HEK293T (cell line): ENCODE results near the gene HSD3B7.
A peak's percentile ranks its signal among the peaks of the same experiment; 100 is the strongest.

Source experiments
- CTCF ChIA-PET: fragments of 350-600 bp; formaldehyde crosslinking; extraction: SDS; loops from one replicate; lab custom pipeline; 2021; ENCODE audit warnings: antibody characterized with exemption, inconsistent platforms; lab: Yijun Ruan, JAX
- POLR2A ChIA-PET: fragments of 350-600 bp; formaldehyde crosslinking; extraction: SDS; loops from one replicate; lab custom pipeline; 2020; ENCODE audit warnings: antibody characterized with exemption, inconsistent platforms; lab: Yijun Ruan, JAX
- DNase-seq: peaks from one replicate; pipeline ENCODE4 v3.0.0; 2012; ENCODE audit warnings: mixed read lengths; ENCODE audit errors: extremely low spot score
- ARNT ChIP-seq: fragments of 450-650 bp; IDR thresholded peaks from 2 replicates; pipeline ENCODE4 v1.6.1; 2017; ENCODE audit warnings: mild to moderate bottlenecking
- BHLHE40 ChIP-seq: fragments of 450-650 bp; IDR thresholded peaks from 2 replicates; pipeline ENCODE4 v1.6.1; 2016; ENCODE audit warnings: mild to moderate bottlenecking, moderate library complexity, borderline replicate concordance
- CTBP1 ChIP-seq: fragments of 450-650 bp; IDR thresholded peaks from 2 replicates; pipeline ENCODE4 v1.6.1; 2016; ENCODE audit warnings: borderline replicate concordance
- ELF4 ChIP-seq: fragments of 450-650 bp; IDR thresholded peaks from 2 replicates; pipeline ENCODE4 v1.6.1; 2017; ENCODE audit warnings: antibody characterized with exemption
- FOXA1 ChIP-seq: fragments of 450-650 bp; IDR thresholded peaks from 2 replicates; pipeline ENCODE4 v1.6.1; 2016; ENCODE audit warnings: mild to moderate bottlenecking
- FOXK2 ChIP-seq: fragments of 450-650 bp; IDR thresholded peaks from 2 replicates; pipeline ENCODE4 v1.6.1; 2016; ENCODE audit warnings: mild to moderate bottlenecking
- FOXM1 ChIP-seq: fragments of 450-650 bp; IDR thresholded peaks from 2 replicates; pipeline ENCODE4 v1.6.1; 2017; ENCODE audit warnings: mild to moderate bottlenecking, borderline replicate concordance
- HDGF ChIP-seq: fragments of 450-650 bp; IDR thresholded peaks from 2 replicates; pipeline ENCODE4 v1.6.1; 2017; ENCODE audit warnings: antibody characterized with exemption, borderline replicate concordance
- L3MBTL2 ChIP-seq: fragments of 450-650 bp; conservative IDR thresholded peaks from 2 replicates; pipeline ENCODE4 v1.6.1; 2016; ENCODE audit warnings: mild to moderate bottlenecking
- LEF1 ChIP-seq: fragments of 450-650 bp; IDR thresholded peaks from 2 replicates; pipeline ENCODE4 v1.6.1; 2017; ENCODE audit warnings: mild to moderate bottlenecking, borderline replicate concordance
- NFRKB ChIP-seq: fragments of 450-650 bp; IDR thresholded peaks from 2 replicates; pipeline ENCODE4 v1.6.1; 2016; ENCODE audit warnings: mild to moderate bottlenecking, moderate library complexity
- SP1 ChIP-seq: fragments of 450-650 bp; IDR thresholded peaks from 2 replicates; pipeline ENCODE4 v1.6.1; 2017
- SUZ12 ChIP-seq: fragments of 450-650 bp; IDR thresholded peaks from 2 replicates; pipeline ENCODE4 v1.6.1; 2016; ENCODE audit warnings: mild to moderate bottlenecking
- TARDBP ChIP-seq: fragments of 450-650 bp; IDR thresholded peaks from 2 replicates; pipeline ENCODE4 v1.6.1; 2016
- ZNF384 ChIP-seq: fragments of 450-650 bp; IDR thresholded peaks from 2 replicates; pipeline ENCODE4 v1.6.1; 2016
- TF ChIP-seq, protein P1 (sequence below): fragments of 450-650 bp; IDR thresholded peaks from 2 replicates; pipeline ENCODE4 v1.6.1; 2016

HSD3B7 gene

DNA sequence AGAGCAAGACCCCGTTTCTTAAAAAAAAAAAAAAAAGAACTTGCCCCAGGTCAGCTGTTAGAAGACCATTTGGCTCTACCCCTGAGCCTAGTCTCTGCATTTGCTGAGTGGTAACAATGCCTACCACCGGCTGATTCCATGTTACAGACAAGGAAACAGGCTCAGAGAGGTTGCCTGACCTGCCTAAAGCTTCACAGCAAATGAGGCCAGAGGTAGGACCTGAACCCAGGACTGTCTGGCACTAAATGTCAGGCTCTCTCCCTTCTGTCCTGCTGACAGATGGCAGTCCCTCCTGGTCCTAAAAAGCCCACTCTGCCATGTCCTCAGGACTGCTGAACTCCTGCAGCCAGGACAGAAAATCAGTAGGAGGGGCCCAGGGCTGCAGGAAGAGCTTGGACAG is 19.7 kb downstream of the HSD3B7 start:
- TF ChIP-seq, protein P1, sequence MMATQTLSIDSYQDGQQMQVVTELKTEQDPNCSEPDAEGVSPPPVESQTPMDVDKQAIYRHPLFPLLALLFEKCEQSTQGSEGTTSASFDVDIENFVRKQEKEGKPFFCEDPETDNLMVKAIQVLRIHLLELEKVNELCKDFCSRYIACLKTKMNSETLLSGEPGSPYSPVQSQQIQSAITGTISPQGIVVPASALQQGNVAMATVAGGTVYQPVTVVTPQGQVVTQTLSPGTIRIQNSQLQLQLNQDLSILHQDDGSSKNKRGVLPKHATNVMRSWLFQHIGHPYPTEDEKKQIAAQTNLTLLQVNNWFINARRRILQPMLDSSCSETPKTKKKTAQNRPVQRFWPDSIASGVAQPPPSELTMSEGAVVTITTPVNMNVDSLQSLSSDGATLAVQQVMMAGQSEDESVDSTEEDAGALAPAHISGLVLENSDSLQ: no peak
- no peak for TF ChIP-seq L3MBTL2
- no peak for TF ChIP-seq FOXA1
- no peak for TF ChIP-seq CTBP1
- TF ChIP-seq TARDBP: no peak
- no peak for TF ChIP-seq NFRKB
- ChIA-PET CTCF (interaction anchor here (1.5 kb wide), 1 partner anchor 20 kb away, joined by 4 read pairs; the partner anchor contains the start of gene HSD3B7), POLR2A (interaction anchor here (0.8 kb wide), 1 partner anchor 176 kb away, joined by 3 read pairs; no protein-coding TSS in a partner anchor)
- DNase-seq: no peak

DNA sequence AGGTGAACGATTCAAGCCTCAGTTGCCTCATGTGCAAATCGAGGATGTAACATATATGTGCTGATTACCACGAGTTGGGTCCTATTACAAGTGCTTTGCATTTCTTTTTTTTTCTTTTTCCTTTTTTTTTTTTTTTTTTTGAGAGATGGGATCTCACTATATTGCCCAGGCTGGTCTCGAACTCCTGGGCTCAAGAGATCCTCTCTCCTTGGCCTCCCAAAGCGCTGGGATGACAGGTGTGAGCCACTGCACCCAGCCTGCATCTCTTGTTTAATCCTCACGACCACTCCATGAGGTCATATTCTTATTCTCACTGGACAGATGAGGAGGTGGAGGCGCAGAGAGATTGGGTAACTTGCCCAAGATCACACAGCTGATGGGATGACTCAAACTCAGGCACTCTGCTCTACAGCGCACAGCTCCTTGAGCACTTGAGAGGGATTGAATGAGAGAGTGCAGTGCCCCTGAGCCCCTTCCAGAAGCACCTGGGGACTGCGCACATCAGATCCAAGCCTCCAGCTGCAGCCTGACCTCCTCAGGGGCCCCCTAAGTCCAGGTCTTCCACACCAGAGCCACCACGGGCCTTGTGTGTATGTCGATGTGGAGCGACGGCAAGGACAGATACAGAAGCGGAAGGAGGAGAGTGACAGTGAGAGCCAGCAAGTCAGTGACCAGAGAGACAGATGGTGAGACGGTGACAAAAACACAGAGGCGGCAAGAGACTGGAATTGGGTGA is 20.5 kb downstream of the HSD3B7 start:
- POLR2A ChIA-PET: no interaction called here
- CTCF ChIA-PET: interaction anchor here (0.6 to 2.5 kb wide), 2 partner anchors 21 kb away, joined by 4 to 5 read pairs; partner anchors contain the start of gene HSD3B7
- TF ChIP-seq ZNF384 (peak; percentile 84), TARDBP (no peak)

DNA sequence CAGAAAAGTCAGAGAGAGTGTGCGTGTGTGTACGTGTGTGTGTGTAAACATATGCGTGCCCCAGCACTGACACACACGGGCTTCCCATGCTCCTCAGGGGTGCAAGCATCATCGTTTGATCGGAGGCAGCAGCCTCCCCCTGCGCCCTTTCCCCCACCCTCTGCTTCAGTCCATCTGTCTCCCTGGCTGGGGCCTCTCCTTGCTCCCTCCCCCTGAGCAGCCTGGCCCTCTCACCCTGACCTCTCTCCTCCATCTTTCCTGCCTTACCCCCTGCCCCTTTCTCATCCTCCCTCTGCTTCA is 21.0 kb downstream of the HSD3B7 start:
- DNase-seq: no peak
- TF ChIP-seq FOXM1 (no peak), LEF1 (no peak), SP1 (no peak), ELF4 (no peak), TARDBP (no peak), FOXK2 (no peak), ZNF384 (no peak), CTBP1 (no peak), BHLHE40 (no peak), NFRKB (no peak), HDGF (no peak), ARNT (no peak)
- TF ChIP-seq, protein P1: no peak
- POLR2A ChIA-PET: no interaction called here
- CTCF ChIA-PET: interaction anchor here (0.6 to 2.5 kb wide), 2 partner anchors 20 to 21 kb away, joined by 4 to 5 read pairs; partner anchors contain the start of gene HSD3B7

More for the DNA sequence above, 20.5 kb downstream of the HSD3B7 start:
- DNase-seq: no peak

DNA sequence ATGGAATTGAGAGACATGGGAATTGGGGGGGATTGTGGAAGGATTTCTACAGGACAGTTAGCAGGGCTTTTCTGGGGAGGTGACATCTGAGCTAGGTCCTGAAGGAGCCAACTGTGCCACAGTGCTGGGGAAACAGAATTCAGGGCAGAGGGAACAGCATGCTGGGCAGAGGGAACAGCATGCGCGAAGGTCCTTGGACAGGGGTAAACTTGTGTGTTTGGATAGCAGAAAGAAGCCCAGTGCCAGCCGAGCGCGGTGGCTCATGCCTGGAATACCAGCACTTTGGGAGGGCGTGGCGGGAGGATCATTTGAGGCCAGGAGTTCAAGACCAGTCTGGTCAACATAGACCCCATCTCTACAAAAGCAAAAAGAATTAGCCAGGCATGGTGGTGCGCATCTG is 21.6 kb downstream of the HSD3B7 start:
- no peak for TF ChIP-seq SUZ12
- TF ChIP-seq, protein P1: no peak
- no peak for TF ChIP-seq BHLHE40
- no peak for TF ChIP-seq TARDBP
- TF ChIP-seq ZNF384: no peak
- no peak for TF ChIP-seq FOXK2
- no peak for TF ChIP-seq SP1
- TF ChIP-seq ELF4: no peak
- no peak for TF ChIP-seq FOXM1
- TF ChIP-seq NFRKB: no peak
- TF ChIP-seq FOXA1: no peak
- no peak for TF ChIP-seq L3MBTL2
- no peak for TF ChIP-seq ARNT
- no peak for TF ChIP-seq HDGF
- no peak for TF ChIP-seq LEF1
- TF ChIP-seq CTBP1: no peak
- DNase-seq: no peak
- ChIA-PET POLR2A (no interaction called here), CTCF (interaction anchor here (0.6 to 2.5 kb wide), 2 partner anchors 22 to 51 kb away, joined by 4 to 5 read pairs; partner anchors contain the start of gene HSD3B7)

DNA sequence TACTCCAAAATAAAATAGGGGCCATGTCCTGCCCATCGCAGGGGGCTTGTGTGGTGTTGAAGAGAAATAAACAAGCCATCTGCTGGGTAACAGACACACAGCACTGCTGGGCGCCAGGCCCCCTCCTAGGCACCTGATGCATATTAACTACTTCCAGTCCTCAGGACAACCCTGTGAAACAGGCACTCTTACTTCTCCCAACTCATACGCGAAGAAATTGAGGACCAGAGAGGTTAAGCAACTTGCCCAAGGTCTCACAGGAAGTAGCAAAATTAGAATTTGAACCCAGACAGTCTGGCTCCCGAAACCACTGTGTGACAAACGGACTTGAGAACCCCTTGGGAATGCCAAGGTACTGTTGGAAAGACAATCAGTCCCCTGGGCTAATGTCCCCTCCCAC is 22.7 kb downstream of the HSD3B7 start:
- ChIA-PET POLR2A (interaction anchor here (0.8 to 0.9 kb wide), 2 partner anchors 8 to 9 kb away, joined by 3 read pairs; no protein-coding TSS in a partner anchor), CTCF (interaction anchor here (0.5 to 2.5 kb wide), 2 partner anchors 23 to 25 kb away, joined by 3 to 5 read pairs; partner anchors contain the start of gene HSD3B7)
- no peak for DNase-seq
- no peak for TF ChIP-seq ARNT
- no peak for TF ChIP-seq CTBP1
- no peak for TF ChIP-seq FOXA1
- no peak for TF ChIP-seq FOXK2
- no peak for TF ChIP-seq HDGF

DNA sequence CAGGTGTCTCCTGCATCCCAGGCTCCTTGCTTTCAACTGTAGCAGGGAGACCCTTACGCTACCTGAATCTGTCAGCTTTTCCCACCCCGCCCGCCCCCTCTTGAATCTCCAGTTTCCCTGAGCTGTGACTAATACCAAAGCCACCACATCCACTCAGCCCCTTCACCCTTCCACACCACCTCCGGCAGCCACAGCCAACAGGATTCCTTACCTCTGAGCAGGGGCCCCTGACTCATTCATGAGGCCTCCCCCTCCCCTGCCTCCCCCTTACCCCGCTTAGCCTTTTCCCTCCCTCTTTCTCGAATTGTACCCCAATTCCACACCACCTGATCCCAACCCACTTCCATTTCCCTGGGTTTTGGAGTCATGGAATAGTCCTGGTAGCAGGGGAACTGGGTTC is 23.1 kb downstream of the HSD3B7 start:
- no peak for TF ChIP-seq BHLHE40
- DNase-seq: no peak
- ChIA-PET CTCF (no interaction called here), POLR2A (no interaction called here)

DNA sequence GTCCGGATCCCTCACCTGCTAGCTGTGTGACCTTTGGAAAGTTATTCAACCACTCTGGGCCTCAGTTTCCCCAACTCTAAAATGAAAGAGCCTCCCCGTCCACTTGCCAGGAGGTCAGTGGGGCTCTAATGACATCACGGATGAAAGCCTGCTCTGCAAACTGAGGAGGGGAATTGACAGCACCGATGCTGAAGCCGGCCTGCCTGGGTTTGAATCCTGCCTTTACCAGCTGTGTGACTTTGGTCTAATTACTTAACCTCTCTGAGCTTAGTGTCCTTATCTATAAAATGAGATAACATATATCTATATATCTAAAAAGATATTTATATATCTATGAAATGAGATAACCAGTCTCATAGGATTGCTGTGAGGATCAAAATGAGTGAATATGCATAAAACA is 23.5 kb downstream of the HSD3B7 start:
- DNase-seq: no peak
- CTCF ChIA-PET: no interaction called here
- POLR2A ChIA-PET: interaction anchor here (0.8 kb wide), 1 partner anchor 10 kb away, joined by 4 read pairs; no protein-coding TSS in a partner anchor
- no peak for TF ChIP-seq FOXA1
- TF ChIP-seq TARDBP: no peak
